PC-3 (cell line): Measurements from ENCODE around the gene CD300LG. TPM values are rescaled to one million over a fixed set of nuclear protein-coding genes. Genes with fewer than 3 reads are reported as not detected.

Experiments
- ATAC-seq: fragments of 200-7000 bp; cut with Tn5 transposase; 2 replicates; pipeline ENCODE4 v1.9.1; 2020; ENCODE audit warnings: mild to moderate bottlenecking, moderate library complexity
- BruUV-seq: library from RNA; stranded (reverse); fragments of 400-500 nt; replicated peaks from 2 replicates; lab custom pipeline; 2021; lab: Mats Ljungman, UMichigan
- CTCF ChIA-PET: fragments of 300-600 bp; sonication (Branson Sonifier 250); formaldehyde crosslinking; loops from one replicate; lab custom pipeline; 2022; ENCODE audit warnings: antibody characterized with exemption; lab: Charles Lee
- POLR2A ChIA-PET: fragments of 300-600 bp; sonication (Branson Sonifier 250); formaldehyde crosslinking; loops from one replicate; lab custom pipeline; 2022; ENCODE audit warnings: antibody characterized with exemption; ENCODE audit not compliant: unreplicated experiment; lab: Charles Lee
- DNase-seq: peaks from one replicate; pipeline ENCODE4 v3.0.0-alpha.2; 2015
- H2AFZ ChIP-seq: fragments of 300-600 bp; sonication (generic); 2 replicates; pipeline ENCODE4 v1.6.0; 2016; ENCODE audit warnings: antibody characterized with exemption, low read length
- H3F3A ChIP-seq: fragments of 300-600 bp; sonication (generic); one replicate; pipeline ENCODE4 v1.6.0; 2017; ENCODE audit warnings: antibody characterized with exemption, low read length, control low read depth, mild to moderate bottlenecking; ENCODE audit not compliant: unreplicated experiment
- H3K27ac ChIP-seq: fragments of 300-600 bp; sonication (generic); 2 replicates; pipeline ENCODE4 v1.5.1; 2016; ENCODE audit warnings: mild to moderate bottlenecking, low read length
- H3K27me3 ChIP-seq: fragments of 300-600 bp; sonication (generic); 2 replicates; pipeline ENCODE4 v1.6.1; 2016; ENCODE audit warnings: low read length, mixed read lengths
- H3K36me3 ChIP-seq: fragments of 300-600 bp; sonication (generic); 2 replicates; pipeline ENCODE4 v1.6.1; 2016; ENCODE audit warnings: low read depth, mixed run types, low read length, mixed read lengths
- H3K4me1 ChIP-seq: fragments of 300-600 bp; sonication (generic); 2 replicates; pipeline ENCODE4 v1.5.1; 2016; ENCODE audit warnings: low read length; ENCODE audit not compliant: insufficient read depth
- H3K4me2 ChIP-seq: fragments of 300-600 bp; sonication (generic); 2 replicates; pipeline ENCODE4 v1.6.0; 2016; ENCODE audit warnings: low read length
- H3K4me3 ChIP-seq: fragments of 300-600 bp; sonication (generic); 2 replicates; pipeline ENCODE4 v1.5.1; 2016; ENCODE audit warnings: mild to moderate bottlenecking, low read length, mixed read lengths
- H3K79me2 ChIP-seq: fragments of 300-600 bp; sonication (generic); 2 replicates; pipeline ENCODE4 v1.6.1; 2017; ENCODE audit warnings: low read length, mixed read lengths
- H3K9ac ChIP-seq: fragments of 300-600 bp; sonication (generic); 2 replicates; pipeline ENCODE4 v1.6.0; 2016; ENCODE audit warnings: mild to moderate bottlenecking, low read length
- H3K9me2 ChIP-seq: fragments of 300-600 bp; sonication (generic); replicated peaks from 2 replicates; pipeline ENCODE4 v1.6.1; 2016; ENCODE audit warnings: mixed run types, low read length, mixed read lengths
- H3K9me3 ChIP-seq: fragments of 300-600 bp; sonication (generic); 2 replicates; pipeline ENCODE4 v1.6.1; 2016; ENCODE audit warnings: low read length, mixed read lengths
- H4K20me1 ChIP-seq: fragments of 300-600 bp; sonication (generic); 2 replicates; pipeline ENCODE4 v1.6.1; 2016; ENCODE audit warnings: low read length, mixed read lengths
- CTCF ChIP-seq: fragments of 300-600 bp; sonication (generic); conservative IDR thresholded peaks from 2 replicates; pipeline ENCODE4 v1.5.1; 2017; ENCODE audit warnings: antibody characterized with exemption, low read depth, mild to moderate bottlenecking, low read length
- EZH2 ChIP-seq: fragments of 300-600 bp; sonication (generic); IDR thresholded peaks from one replicate; pipeline ENCODE4 v1.6.1; 2017; ENCODE audit warnings: antibody characterized with exemption, mild to moderate bottlenecking, low read length; ENCODE audit not compliant: unreplicated experiment
- EZH2phosphoT487 ChIP-seq: fragments of 300-600 bp; sonication (generic); IDR thresholded peaks from 2 replicates; pipeline ENCODE4 v1.6.1; 2018; ENCODE audit warnings: mild to moderate bottlenecking, antibody characterized with exemption, low read length, borderline replicate concordance
- intact Hi-C: fragments of 100-400 bp; cut with micrococcal nuclease; formaldehyde crosslinking; loops from 2 replicates; pipeline ENCODE4 v1.9.0; 2023
- total RNA-seq: library from RNA; depleted of rRNA; stranded (reverse); fragments of >200 nt; gene quantifications from 2 replicates; pipeline ENCODE4 v1.2.3, GENCODE V29; 2014

The CD300LG gene
- total RNA-seq, 1 experiment from 2014 or later: not detected

- Histone ChIP-seq H3K9me3 (no peaks in the 10 kb centered on the region), H3K9ac (no peak overlapping the region), H3K79me2 (no peaks in the 10 kb centered on the region), H3K4me3 (no peak overlapping the region), H3F3A (no peaks in the 10 kb centered on the region), H3K4me2 (no peak overlapping the region), H3K27me3 (peaks cover 45% of the 10 kb centered on the region), H3K36me3 (no peaks in the 10 kb centered on the region), H3K27ac (no peak overlapping the region), H4K20me1 (no peaks in the 10 kb centered on the region), H3K9me2 (no peaks in the 10 kb centered on the region), H3K4me1 (no peaks in the 10 kb centered on the region), H2AFZ (no peak overlapping the region)
- intact Hi-C loops: no loop called here
- POLR2A ChIA-PET: no interaction called here
- DNase-seq: no peak
- no peak for ATAC-seq
- CTCF ChIA-PET: no interaction called here
- no TSS peak for BruUV-seq
- TF ChIP-seq EZH2phosphoT487 (no peak), EZH2 (no peak), CTCF (no peak)
These were observed 5.6 kb downstream of the CD300LG start for GRCh38 chr17:43852571-43852970.

- Histone ChIP-seq H3K9me3 (no peaks in the 10 kb centered on the region), H3K9me2 (no peaks in the 10 kb centered on the region), H3K4me1 (no peaks in the 10 kb centered on the region), H3K4me2 (no peak overlapping the region), H4K20me1 (no peaks in the 10 kb centered on the region), H3K27ac (no peak overlapping the region), H2AFZ (no peak overlapping the region), H3F3A (no peaks in the 10 kb centered on the region), H3K79me2 (no peaks in the 10 kb centered on the region), H3K36me3 (no peaks in the 10 kb centered on the region), H3K9ac (no peak overlapping the region), H3K4me3 (no peak overlapping the region), H3K27me3 (peaks cover 55% of the 10 kb centered on the region)
- no TSS peak for BruUV-seq
- CTCF ChIA-PET: no interaction called here
- ATAC-seq (no peak), DNase-seq (no peak)
- POLR2A ChIA-PET: no interaction called here
- TF ChIP-seq EZH2 (no peak), EZH2phosphoT487 (no peak)
- intact Hi-C loops: no loop called here
These were observed 6.6 kb downstream of the CD300LG start for GRCh38 chr17:43853546-43853945.

- TF ChIP-seq EZH2: no peak
- TF ChIP-seq EZH2phosphoT487: no peak
- no peak for TF ChIP-seq CTCF
- H3F3A ChIP-seq: no peaks in the 10 kb centered on the region
- CTCF ChIA-PET: no interaction called here
- H2AFZ ChIP-seq: no peak overlapping the region
- H3K27ac ChIP-seq: no peak overlapping the region
- no peak overlapping the region for H3K4me3 ChIP-seq
- DNase-seq (no peak), ATAC-seq (no peak)
- H3K27me3 ChIP-seq: peaks cover 64% of the 10 kb centered on the region
- H3K36me3 ChIP-seq: no peaks in the 10 kb centered on the region
- H3K4me2 ChIP-seq: no peak overlapping the region
- no peaks in the 10 kb centered on the region for H3K9me2 ChIP-seq
- BruUV-seq: no TSS peak
- H3K79me2 ChIP-seq: no peaks in the 10 kb centered on the region
- POLR2A ChIA-PET: no interaction called here
- H4K20me1 ChIP-seq: no peaks in the 10 kb centered on the region
- H3K9ac ChIP-seq: no peak overlapping the region
- intact Hi-C loops: no loop called here
- H3K4me1 ChIP-seq: no peaks in the 10 kb centered on the region
- H3K9me3 ChIP-seq: no peaks in the 10 kb centered on the region
These were observed 7.5 kb downstream of the CD300LG start for GRCh38 chr17:43854498-43854897.
